Neuronal stem cell (in vitro differentiated cells): ENCODE results near the gene NSD2.

Experiments used
- DNase-seq: peaks from one replicate; pipeline ENCODE4 v3.0.0-alpha.2; 2013; ENCODE audit warnings: low spot score
- H2AFZ ChIP-seq: one replicate; pipeline ENCODE4 v1.6.1; 2013; ENCODE audit warnings: mild to moderate bottlenecking, low read length, inconsistent platforms
- H2AK5ac ChIP-seq: 2 replicates; pipeline ENCODE4 v1.6.1; 2013; ENCODE audit warnings: low read depth, mild to moderate bottlenecking, inconsistent platforms, low read length, moderate library complexity, mixed read lengths
- H2BK120ac ChIP-seq: 2 replicates; pipeline ENCODE4 v1.6.1; 2013; ENCODE audit warnings: low read depth, mild to moderate bottlenecking, inconsistent platforms, low read length, moderate library complexity, mixed read lengths
- H2BK12ac ChIP-seq: one replicate; pipeline ENCODE4 v1.6.1; 2013; ENCODE audit warnings: low read length, inconsistent platforms
- H2BK15ac ChIP-seq: 2 replicates; pipeline ENCODE4 v1.6.1; 2013; ENCODE audit warnings: mild to moderate bottlenecking, low read length, inconsistent platforms, mixed read lengths
- H2BK5ac ChIP-seq: one replicate; pipeline ENCODE4 v1.6.1; 2013; ENCODE audit warnings: inconsistent platforms, mild to moderate bottlenecking, low read length, moderate library complexity
- H3K14ac ChIP-seq: one replicate; pipeline ENCODE4 v1.6.1; 2013; ENCODE audit warnings: low read length, inconsistent platforms
- H3K18ac ChIP-seq: 2 replicates; pipeline ENCODE4 v1.6.1; 2013; ENCODE audit warnings: low read length, inconsistent platforms
- H3K23ac ChIP-seq: 2 replicates; pipeline ENCODE4 v1.6.1; 2013; ENCODE audit warnings: low read depth, mild to moderate bottlenecking, mixed read lengths, low read length, inconsistent platforms; ENCODE audit not compliant: poor library complexity
- H3K27ac ChIP-seq: replicated peaks from 3 replicates; pipeline ENCODE4 v1.5.1; 2013; ENCODE audit warnings: low read length, inconsistent platforms
- H3K27me3 ChIP-seq, 3 experiments: 2 replicates each; pipeline ENCODE4 v1.6.1; 2013; ENCODE audit warnings: low read length in 3 of 3, mild to moderate bottlenecking in 2 of 3, inconsistent platforms in 1 of 3, low read depth in 1 of 3, mixed read lengths in 1 of 3, moderate library complexity in 1 of 3; ENCODE audit not compliant: control insufficient read depth in 3 of 3, insufficient read depth in 3 of 3
- H3K36me3 ChIP-seq, 2 donors: replicated peaks in 1 of 2; 2 replicates each; pipeline ENCODE4 v1.6.1; 2013; ENCODE audit warnings: low read length in 2 of 2; ENCODE audit not compliant: control insufficient read depth in 2 of 2, insufficient read depth in 2 of 2
- H3K4ac ChIP-seq: 2 replicates; pipeline ENCODE4 v1.6.1; 2013; ENCODE audit warnings: inconsistent platforms, mild to moderate bottlenecking, low read length, moderate library complexity
- H3K4me1 ChIP-seq, 2 donors: 1 replicate in 1 of 2; 2 replicates in 1 of 2; pipeline ENCODE4 v1.6.1; 2013; ENCODE audit warnings: low read length in 2 of 2, low read depth in 1 of 2; ENCODE audit not compliant: control insufficient read depth in 2 of 2, insufficient read depth in 1 of 2
- H3K4me2 ChIP-seq: one replicate; pipeline ENCODE4 v1.6.1; 2013; ENCODE audit warnings: mild to moderate bottlenecking, low read length, inconsistent platforms; ENCODE audit not compliant: insufficient read depth, poor library complexity, severe bottlenecking
- H3K4me3 ChIP-seq, 2 donors: 2 replicates each; pipeline ENCODE4 v1.5.1; 2013; ENCODE audit warnings: low read length in 2 of 2, mild to moderate bottlenecking in 2 of 2, inconsistent platforms in 1 of 2, moderate library complexity in 1 of 2
- H3K79me1 ChIP-seq: one replicate; pipeline ENCODE4 v1.6.1; 2013; ENCODE audit warnings: low read depth, mild to moderate bottlenecking, inconsistent platforms, low read length, moderate library complexity
- H3K9ac ChIP-seq: one replicate; pipeline ENCODE4 v1.6.1; 2013; ENCODE audit warnings: mild to moderate bottlenecking, low read depth, low read length, inconsistent platforms; ENCODE audit not compliant: poor library complexity
- H3K9me3 ChIP-seq, 2 donors: replicated peaks in 1 of 2; 2 replicates each; pipeline versions ENCODE3 to v1.6.1; 2013; ENCODE audit warnings: low read length in 2 of 2, mild to moderate bottlenecking in 2 of 2, inconsistent platforms in 1 of 2, low read depth in 1 of 2, mixed read lengths in 1 of 2, moderate library complexity in 1 of 2; ENCODE audit not compliant: control insufficient read depth in 2 of 2, insufficient read depth in 1 of 2
- H4K8ac ChIP-seq: one replicate; pipeline ENCODE4 v1.6.1; 2013; ENCODE audit warnings: low read depth, mild to moderate bottlenecking, inconsistent platforms, low read length, moderate library complexity
- H4K91ac ChIP-seq: one replicate; pipeline ENCODE4 v1.6.1; 2013; ENCODE audit warnings: low read length, low read depth, mild to moderate bottlenecking, inconsistent platforms; ENCODE audit not compliant: poor library complexity
- WGBS, 2 donors: extraction: QIAGEN DNeasy Blood & Tissue Kit; methylation state at CpG; one replicate each; pipeline ENCODE4 v1.1.7; 2013; ENCODE audit warnings: missing lambda C conversion rate in 2 of 2, mixed read lengths in 1 of 2; ENCODE audit not compliant: insufficient read length in 2 of 2, insufficient replicate concordance in 1 of 2; ENCODE audit errors: extremely low coverage in 2 of 2; 5-methylcytosine and 5-hydroxymethylcytosine counted together

Gene NSD2

DNA sequence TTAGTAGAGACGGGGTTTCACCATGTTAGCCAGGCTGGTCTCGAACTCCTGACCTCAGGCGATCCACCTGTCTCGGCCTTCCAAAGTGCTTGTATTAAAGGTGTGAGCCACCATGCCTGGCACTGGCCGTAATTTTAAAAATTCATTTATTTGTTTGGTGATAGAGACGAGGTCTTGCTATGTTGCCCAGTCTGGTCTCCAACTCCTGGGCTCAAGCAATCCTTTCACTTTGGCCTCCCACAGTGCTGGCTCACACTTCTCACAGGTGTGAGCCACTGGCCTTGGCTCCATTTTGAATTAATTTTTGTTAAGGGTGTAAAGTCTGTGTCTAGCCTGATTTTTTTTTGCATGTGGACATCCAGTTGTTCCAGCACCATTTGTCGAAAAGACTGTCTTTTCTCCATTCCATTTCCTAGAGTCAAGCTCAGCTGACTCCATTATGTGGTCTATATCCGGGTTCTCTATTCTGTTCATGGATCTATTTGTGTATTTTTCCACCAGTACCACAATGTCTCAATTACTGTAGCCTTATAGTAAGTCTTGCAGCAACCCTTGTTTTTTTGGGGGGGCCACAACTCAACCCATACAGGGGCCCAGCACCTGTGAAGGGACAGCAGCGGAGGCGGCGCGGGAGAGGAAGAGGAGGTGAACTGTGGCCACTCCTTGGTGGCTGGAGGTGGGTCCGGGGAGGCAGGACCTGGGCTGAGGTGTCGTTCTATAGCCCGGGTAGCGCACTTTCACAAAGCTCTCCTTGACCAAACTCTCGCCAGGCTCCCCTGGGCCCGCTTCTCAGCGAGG lies 1.5 kb upstream of the NSD2 start:
- Histone ChIP-seq H2BK5ac (peak overlapping the region; percentile 77), H3K36me3 (peaks cover 2 to 17% of the 10 kb centered on the region in 2 donors), H3K23ac (no peak overlapping the region), H3K27ac (peak overlapping the region; percentile 93), H2BK12ac (no peak overlapping the region), H2BK15ac (no peak overlapping the region), H3K9ac (peak overlapping the region; percentile 97), H3K4me3 (peak overlapping the region; percentile 74 to 88), H3K27me3 (peaks cover 0 to 2% (median 0%) of the 10 kb centered on the region in 3 experiments), H3K14ac (peak overlapping the region; percentile 67), H3K4me2 (peak overlapping the region; percentile 72), H2AFZ (peak overlapping the region; percentile 84), H4K91ac (peak overlapping the region; percentile 32), H3K4me1 (peaks cover 16 to 32% of the 10 kb centered on the region in 2 donors), H3K79me1 (peaks cover 2% of the 10 kb centered on the region), H4K8ac (no peak overlapping the region), H3K18ac (peak overlapping the region; percentile 99), H2AK5ac (peak overlapping the region; percentile 86), H2BK120ac (no peak overlapping the region), H3K4ac (no peak overlapping the region), H3K9me3 (no peaks in the 10 kb centered on the region)
- no CpG with 5 or more reads among the region's 19 CpGs for WGBS, 2 donors
- DNase-seq: no peak

- peak overlapping the region; percentile 99 for H3K18ac ChIP-seq
- no peaks in the 10 kb centered on the region for H3K9me3 ChIP-seq
- peak overlapping the region; percentile 58 for H2BK120ac ChIP-seq
- no peak overlapping the region for H2BK12ac ChIP-seq
- no peak overlapping the region for H3K4ac ChIP-seq
- peak overlapping the region; percentile 84 for H2AFZ ChIP-seq
- H2BK15ac ChIP-seq: peak overlapping the region; percentile 73
- peak overlapping the region; percentile 70 for H3K23ac ChIP-seq
- peak overlapping the region; percentile 86 for H2AK5ac ChIP-seq
- peaks cover 15 to 27% of the 10 kb centered on the region in 2 donors for H3K4me1 ChIP-seq
- peaks cover 0 to 2% (median 0%) of the 10 kb centered on the region in 3 experiments for H3K27me3 ChIP-seq
- H4K8ac ChIP-seq: peak overlapping the region; percentile 75
- peak overlapping the region; percentile 72 for H3K4me2 ChIP-seq
- peak overlapping the region; percentile 74 to 88 for H3K4me3 ChIP-seq
- no CpG with 5 or more reads among the region's 22 CpGs for WGBS, 2 donors
- no peak overlapping the region for H3K14ac ChIP-seq
- H2BK5ac ChIP-seq: peak overlapping the region; percentile 77
- H4K91ac ChIP-seq: no peak overlapping the region
- peaks cover 2 to 21% of the 10 kb centered on the region in 2 donors for H3K36me3 ChIP-seq
- peak overlapping the region; percentile 97 for H3K9ac ChIP-seq
- no peak for DNase-seq
- peaks cover 2% of the 10 kb centered on the region for H3K79me1 ChIP-seq
- peak overlapping the region; percentile 93 for H3K27ac ChIP-seq
Observed at GRCh38 chr4:1870328-1870577, 940 bp upstream of the NSD2 start.

DNA sequence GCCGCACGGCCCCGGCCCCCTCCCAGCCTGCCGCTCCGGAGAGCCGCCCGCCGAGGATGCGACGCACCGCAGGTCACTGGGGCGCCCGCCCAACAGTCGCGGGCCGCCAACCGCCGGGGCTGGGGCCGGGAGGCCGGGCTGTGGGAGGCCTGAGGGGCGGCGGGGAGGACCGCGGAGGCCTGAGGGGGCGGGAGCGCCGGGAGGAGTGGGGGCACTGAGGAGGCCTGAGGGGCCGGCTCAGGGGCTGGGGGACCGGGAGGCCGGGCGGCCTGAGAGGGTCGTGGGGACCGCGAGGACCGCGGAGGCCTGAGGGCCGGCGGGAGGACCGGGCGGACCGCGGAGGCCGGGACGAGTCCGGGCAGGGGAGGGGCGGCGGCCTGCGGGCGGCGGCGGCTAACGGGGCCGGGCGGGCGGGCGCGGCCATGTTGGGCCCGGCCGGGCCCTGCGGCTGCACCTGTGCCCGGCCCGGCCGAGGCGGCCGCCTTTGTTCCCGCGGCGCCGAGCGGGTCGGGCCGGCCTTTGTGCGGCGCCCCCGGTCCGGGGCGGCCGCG lies 353 bp downstream of the NSD2 start:
- peak overlapping the region; percentile 91 for H3K9ac ChIP-seq
- peak; percentile 59 for DNase-seq
- no peak overlapping the region for H4K8ac ChIP-seq
- H3K4me2 ChIP-seq: peak overlapping the region; percentile 75
- no peak overlapping the region for H3K14ac ChIP-seq
- H3K79me1 ChIP-seq: peaks cover 2% of the 10 kb centered on the region
- H3K4me3 ChIP-seq: peak overlapping the region; percentile 78 to 95
- H2AFZ ChIP-seq: peak overlapping the region; percentile 70
- H2BK120ac ChIP-seq: peak overlapping the region; percentile 96
- H2AK5ac ChIP-seq: peak overlapping the region; percentile 96
- H2BK5ac ChIP-seq: peak overlapping the region; percentile 98
- peaks cover 2 to 24% of the 10 kb centered on the region in 2 donors for H3K36me3 ChIP-seq
- H3K27me3 ChIP-seq: peaks cover 0 to 2% (median 0%) of the 10 kb centered on the region in 3 experiments
- H3K9me3 ChIP-seq: no peaks in the 10 kb centered on the region
- no peak overlapping the region for H4K91ac ChIP-seq
- H3K4ac ChIP-seq: no peak overlapping the region
- WGBS, 2 donors: no CpG with 5 or more reads among the region's 79 CpGs
- peak overlapping the region; percentile 94 for H3K27ac ChIP-seq
- no peak overlapping the region for H2BK12ac ChIP-seq
- peaks cover 14% of the 10 kb centered on the region in 2 donors for H3K4me1 ChIP-seq
- H3K18ac ChIP-seq: peak overlapping the region; percentile 99
- H3K23ac ChIP-seq: no peak overlapping the region
- peak overlapping the region; percentile 58 for H2BK15ac ChIP-seq

GRCh38 chr4:1872870-1873269 lies 1.7 kb downstream of the NSD2 start:
- Histone ChIP-seq H3K4me1 (peaks cover 10 to 12% of the 10 kb centered on the region in 2 donors), H3K4me2 (peak overlapping the region; percentile 19), H3K4ac (no peak overlapping the region), H2AK5ac (no peak overlapping the region), H3K27ac (no peak overlapping the region), H4K8ac (no peak overlapping the region), H3K4me3 (peak overlapping the region in 1 of 2 donors; percentile 78), H3K14ac (no peak overlapping the region), H2BK12ac (no peak overlapping the region), H4K91ac (no peak overlapping the region), H2BK120ac (no peak overlapping the region), H2BK15ac (no peak overlapping the region), H3K18ac (no peak overlapping the region), H2BK5ac (no peak overlapping the region), H3K9me3 (no peaks in the 10 kb centered on the region), H3K79me1 (peaks cover 4% of the 10 kb centered on the region), H3K9ac (no peak overlapping the region), H2AFZ (no peak overlapping the region), H3K27me3 (peaks cover 0 to 2% (median 0%) of the 10 kb centered on the region in 3 experiments), H3K36me3 (peaks cover 5 to 34% of the 10 kb centered on the region in 2 donors), H3K23ac (no peak overlapping the region)
- WGBS, 2 donors: no CpG with 5 or more reads among the region's 3 CpGs
- DNase-seq: no peak
